RWPE2 (cell line): Measurements from ENCODE around the gene FATE1.

Experiments
- ATAC-seq: fragments of 200-7000 bp; cut with Tn5 transposase; 3 replicates; pipeline ENCODE4 v1.9.1; 2021; ENCODE audit warnings: low read depth
- DNase-seq: peaks from one replicate; pipeline ENCODE4 v3.0.0-alpha.2; 2020; ENCODE audit warnings: low spot score
- H3K27ac ChIP-seq: fragments of 450-650 bp; 2 replicates; pipeline ENCODE4 v1.5.1; 2017; ENCODE audit warnings: mild to moderate bottlenecking; ENCODE audit not compliant: poor library complexity, severe bottlenecking
- H3K27me3 ChIP-seq: fragments of 250-450 bp; sonication (Bioruptor Pico); 2 replicates; pipeline ENCODE4 v1.5.1; 2021; ENCODE audit warnings: mild to moderate bottlenecking, moderate library complexity; ENCODE audit not compliant: insufficient read depth, poor library complexity, severe bottlenecking
- H3K36me3 ChIP-seq: fragments of 250-450 bp; sonication (Bioruptor Pico); 2 replicates; pipeline ENCODE4 v1.5.1; 2020; ENCODE audit warnings: low read depth, mild to moderate bottlenecking, moderate library complexity
- H3K4me1 ChIP-seq: fragments of 250-450 bp; sonication (Bioruptor Pico); 2 replicates; pipeline ENCODE4 v1.5.1; 2021; ENCODE audit warnings: mild to moderate bottlenecking, moderate library complexity; ENCODE audit not compliant: insufficient read depth, poor library complexity, severe bottlenecking
- H3K4me3 ChIP-seq: fragments of 250-450 bp; sonication (Bioruptor Pico); 2 replicates; pipeline ENCODE4 v1.5.1; 2021; ENCODE audit warnings: mild to moderate bottlenecking, moderate library complexity; ENCODE audit not compliant: severe bottlenecking
- H3K9me3 ChIP-seq: fragments of 250-450 bp; sonication (Bioruptor Pico); 2 replicates; pipeline ENCODE4 v1.5.1; 2021; ENCODE audit warnings: mild to moderate bottlenecking, moderate library complexity; ENCODE audit not compliant: severe bottlenecking
- TF ChIP-seq, protein P1 (sequence below): fragments of 450-650 bp; IDR thresholded peaks from one replicate; pipeline ENCODE4 v1.5.1; 2017; ENCODE audit warnings: mild to moderate bottlenecking, moderate library complexity; ENCODE audit not compliant: poor library complexity, severe bottlenecking

FATE1 gene

DNA sequence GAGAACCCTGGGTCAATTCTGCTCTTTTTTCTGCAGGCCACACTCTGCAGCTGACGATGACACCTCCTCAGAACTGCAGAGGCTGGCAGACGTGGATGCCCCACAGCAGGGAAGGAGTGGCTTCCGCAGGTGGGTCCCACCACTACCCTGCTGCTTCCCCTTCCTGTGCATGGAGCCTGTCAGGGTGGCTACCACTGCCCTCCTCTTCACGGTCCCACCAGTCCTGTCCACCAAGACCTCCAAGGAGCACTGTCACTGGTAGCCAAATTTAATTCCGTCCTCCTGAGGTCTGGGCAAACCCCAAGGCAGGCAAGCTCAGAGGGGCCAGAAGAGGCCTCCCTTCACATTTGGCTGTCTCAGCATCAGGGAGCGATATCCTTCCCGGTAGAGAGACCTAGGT is 22.9 kb downstream of the FATE1 start:
- Histone ChIP-seq H3K36me3 (no peaks in the 10 kb centered on the region), H3K4me3 (no peak overlapping the region), H3K4me1 (no peaks in the 10 kb centered on the region), H3K27me3 (no peaks in the 10 kb centered on the region), H3K27ac (no peak overlapping the region), H3K9me3 (no peaks in the 10 kb centered on the region)
- ATAC-seq (no peak), DNase-seq (no peak)
- TF ChIP-seq, protein P1, sequence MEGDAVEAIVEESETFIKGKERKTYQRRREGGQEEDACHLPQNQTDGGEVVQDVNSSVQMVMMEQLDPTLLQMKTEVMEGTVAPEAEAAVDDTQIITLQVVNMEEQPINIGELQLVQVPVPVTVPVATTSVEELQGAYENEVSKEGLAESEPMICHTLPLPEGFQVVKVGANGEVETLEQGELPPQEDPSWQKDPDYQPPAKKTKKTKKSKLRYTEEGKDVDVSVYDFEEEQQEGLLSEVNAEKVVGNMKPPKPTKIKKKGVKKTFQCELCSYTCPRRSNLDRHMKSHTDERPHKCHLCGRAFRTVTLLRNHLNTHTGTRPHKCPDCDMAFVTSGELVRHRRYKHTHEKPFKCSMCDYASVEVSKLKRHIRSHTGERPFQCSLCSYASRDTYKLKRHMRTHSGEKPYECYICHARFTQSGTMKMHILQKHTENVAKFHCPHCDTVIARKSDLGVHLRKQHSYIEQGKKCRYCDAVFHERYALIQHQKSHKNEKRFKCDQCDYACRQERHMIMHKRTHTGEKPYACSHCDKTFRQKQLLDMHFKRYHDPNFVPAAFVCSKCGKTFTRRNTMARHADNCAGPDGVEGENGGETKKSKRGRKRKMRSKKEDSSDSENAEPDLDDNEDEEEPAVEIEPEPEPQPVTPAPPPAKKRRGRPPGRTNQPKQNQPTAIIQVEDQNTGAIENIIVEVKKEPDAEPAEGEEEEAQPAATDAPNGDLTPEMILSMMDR: no peak

DNA sequence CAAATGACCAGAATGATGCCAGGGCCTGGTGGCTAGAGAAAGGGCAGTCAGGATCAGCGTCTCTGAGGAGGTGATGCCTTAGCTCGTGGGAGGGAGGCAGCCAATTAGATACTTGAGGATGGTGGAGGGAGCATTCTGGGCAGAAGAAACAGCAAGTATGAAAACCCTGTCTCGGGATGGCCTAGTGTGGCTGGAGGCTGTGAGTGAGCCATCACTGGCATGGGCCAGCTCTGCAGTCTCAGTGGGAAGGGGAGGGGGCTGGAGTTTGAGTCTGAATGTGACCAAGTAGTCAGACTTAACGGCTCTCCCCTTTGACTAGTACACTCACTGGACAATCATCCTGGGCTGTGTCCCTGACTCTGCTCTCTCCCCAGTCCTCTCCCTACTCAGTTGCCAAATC is 25.8 kb downstream of the FATE1 start:
- Histone ChIP-seq H3K4me3 (no peak overlapping the region), H3K27me3 (no peaks in the 10 kb centered on the region), H3K27ac (no peak overlapping the region), H3K36me3 (no peaks in the 10 kb centered on the region), H3K4me1 (no peaks in the 10 kb centered on the region), H3K9me3 (no peaks in the 10 kb centered on the region)
- ATAC-seq: no peak
- TF ChIP-seq, protein P1: no peak
- no peak for DNase-seq

DNA sequence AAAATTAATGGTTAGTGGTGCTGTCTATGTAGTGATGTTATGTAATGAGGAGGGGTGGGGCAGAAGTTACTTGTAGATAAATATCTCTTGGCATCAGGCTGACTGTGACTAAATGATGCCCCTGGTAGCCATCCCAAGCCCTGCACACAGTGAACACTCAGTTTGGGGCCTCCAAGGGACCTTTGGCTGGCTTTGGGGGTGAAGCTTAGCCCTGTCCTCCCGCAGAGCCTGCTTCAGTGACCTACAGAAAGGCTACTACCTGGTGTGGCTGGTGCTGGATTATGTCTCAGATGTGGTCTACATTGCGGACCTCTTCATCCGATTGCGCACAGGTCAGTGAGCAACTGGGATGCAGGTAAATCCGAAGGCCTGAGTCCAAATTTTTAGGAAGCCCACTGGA is 26.5 kb downstream of the FATE1 start:
- Histone ChIP-seq H3K9me3 (no peaks in the 10 kb centered on the region), H3K27ac (no peak overlapping the region), H3K4me1 (no peaks in the 10 kb centered on the region), H3K27me3 (no peaks in the 10 kb centered on the region), H3K4me3 (no peak overlapping the region), H3K36me3 (no peaks in the 10 kb centered on the region)
- DNase-seq: no peak
- TF ChIP-seq, protein P1: no peak
- no peak for ATAC-seq

DNA sequence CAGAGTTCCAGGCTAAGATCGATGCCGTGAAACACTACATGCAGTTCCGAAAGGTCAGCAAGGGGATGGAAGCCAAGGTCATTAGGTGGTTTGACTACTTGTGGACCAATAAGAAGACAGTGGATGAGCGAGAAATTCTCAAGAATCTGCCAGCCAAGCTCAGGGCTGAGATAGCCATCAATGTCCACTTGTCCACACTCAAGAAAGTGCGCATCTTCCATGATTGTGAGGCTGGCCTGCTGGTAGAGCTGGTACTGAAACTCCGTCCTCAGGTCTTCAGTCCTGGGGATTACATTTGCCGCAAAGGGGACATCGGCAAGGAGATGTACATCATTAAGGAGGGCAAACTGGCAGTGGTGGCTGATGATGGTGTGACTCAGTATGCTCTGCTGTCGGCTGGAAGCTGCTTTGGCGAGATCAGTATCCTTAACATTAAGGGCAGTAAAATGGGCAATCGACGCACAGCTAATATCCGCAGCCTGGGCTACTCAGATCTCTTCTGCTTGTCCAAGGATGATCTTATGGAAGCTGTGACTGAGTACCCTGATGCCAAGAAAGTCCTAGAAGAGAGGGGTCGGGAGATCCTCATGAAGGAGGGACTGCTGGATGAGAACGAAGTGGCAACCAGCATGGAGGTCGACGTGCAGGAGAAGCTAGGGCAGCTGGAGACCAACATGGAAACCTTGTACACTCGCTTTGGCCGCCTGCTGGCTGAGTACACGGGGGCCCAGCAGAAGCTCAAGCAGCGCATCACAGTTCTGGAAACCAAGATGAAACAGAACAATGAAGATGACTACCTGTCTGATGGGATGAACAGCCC is 28.0 kb downstream of the FATE1 start:
- H3K27ac ChIP-seq: no peak overlapping the region
- ATAC-seq (no peak), DNase-seq (no peak)
- H3K27me3 ChIP-seq: no peaks in the 10 kb centered on the region
- no peak overlapping the region for H3K4me3 ChIP-seq
- TF ChIP-seq, protein P1: no peak
- H3K36me3 ChIP-seq: no peaks in the 10 kb centered on the region
- H3K9me3 ChIP-seq: no peaks in the 10 kb centered on the region
- H3K4me1 ChIP-seq: no peaks in the 10 kb centered on the region

DNA sequence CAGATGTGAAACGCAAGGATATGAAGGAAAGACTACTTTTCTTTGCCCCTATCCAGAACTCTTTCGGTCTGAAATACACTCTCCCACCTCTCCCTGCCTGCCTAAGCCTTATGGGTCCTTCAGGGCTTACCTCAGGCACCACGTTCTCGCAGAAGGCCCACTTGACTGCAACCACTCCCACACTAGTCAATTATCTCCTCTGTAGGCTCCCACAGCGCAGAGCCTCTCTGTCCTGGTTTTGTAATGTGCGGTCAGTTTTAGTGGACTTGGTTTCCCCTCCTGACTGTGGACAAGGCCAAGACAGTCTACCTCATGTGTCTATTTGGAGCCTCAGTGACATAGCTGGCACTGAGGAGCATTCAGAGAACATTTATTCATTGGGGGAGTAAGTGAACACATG is 29.8 kb downstream of the FATE1 start:
- no peak for ATAC-seq
- no peak overlapping the region for H3K4me3 ChIP-seq
- H3K27me3 ChIP-seq: no peaks in the 10 kb centered on the region
- no peaks in the 10 kb centered on the region for H3K4me1 ChIP-seq
- DNase-seq: no peak
- TF ChIP-seq, protein P1: no peak
- no peak overlapping the region for H3K27ac ChIP-seq
- no peaks in the 10 kb centered on the region for H3K9me3 ChIP-seq
- H3K36me3 ChIP-seq: no peaks in the 10 kb centered on the region
